ENCODE data around the gene OR3A3. TPM values are rescaled to one million over a fixed set of nuclear protein-coding genes. Genes with fewer than 3 reads are reported as not detected.
"Not testable (repeated sequence)": the region's sequence is repeated elsewhere in the genome, so short reads cannot be mapped to it uniquely, and the experiment has no call there.

The OR3A3 gene
- total and polyA plus RNA-seq, 4 donors, result not detected

GRCh38 chr17:3401786-3402185 lies 9.4 kb upstream of the OR3A3 start:
- Histone ChIP-seq H3K36me3 (ENCODE audit: control insufficient read depth in 1 of 2, insufficient read depth in 2 of 2, low read length in 1 of 2) (no peaks in the 10 kb centered on the region), H3K4me3 (ENCODE audit: low read length in 2 of 2) (no peak overlapping the region), H3K9me3 (ENCODE audit: control insufficient read depth, low read length) (peaks cover 4% of the 10 kb centered on the region), H3K4me1 (ENCODE audit: control insufficient read depth in 1 of 2, insufficient read depth in 2 of 2, low read length in 2 of 2) (no peaks in the 10 kb centered on the region), H3K27ac (ENCODE audit: low read depth in 1 of 2, low read length in 2 of 2) (no peak overlapping the region), H3K27me3 (ENCODE audit: control insufficient read depth in 1 of 2, insufficient read depth in 2 of 2, low read length in 1 of 2) (no peaks in the 10 kb centered on the region)
- 54 to 56% methylated on average over 2 of the region's 2 CpGs for WGBS, 2 donors
- ATAC-seq (ENCODE audit: low FRiP score) (no peak), DNase-seq (no peak)
- intact Hi-C loops (cut with DNase I), result no loop called here

DNA sequence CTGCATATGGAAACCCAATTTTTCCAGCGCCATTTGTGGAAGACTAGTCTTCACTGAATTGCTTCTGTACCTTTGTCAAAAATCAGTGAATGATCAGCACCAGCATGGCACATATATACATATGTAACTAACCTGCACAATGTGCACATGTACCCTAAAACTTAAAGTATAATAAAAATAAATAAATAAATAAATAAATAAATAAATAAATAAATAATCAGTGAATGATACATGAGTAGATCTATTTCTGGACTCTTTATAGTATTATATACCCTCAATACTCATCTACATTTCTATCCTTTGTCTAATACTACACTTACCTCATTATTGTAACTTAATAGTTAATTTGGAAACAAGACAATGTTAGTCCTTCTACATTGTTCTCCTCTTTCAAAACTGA lies 7.3 kb upstream of the OR3A3 start:
- H3K9me3 ChIP-seq (ENCODE audit: control insufficient read depth, low read length); H3K4me1 ChIP-seq (ENCODE audit: control insufficient read depth in 1 of 2, insufficient read depth in 2 of 2, low read length in 2 of 2); H3K27me3 ChIP-seq (ENCODE audit: control insufficient read depth in 1 of 2, insufficient read depth in 2 of 2, low read length in 1 of 2); intact Hi-C loops (cut with DNase I); H3K36me3 ChIP-seq (ENCODE audit: control insufficient read depth in 1 of 2, insufficient read depth in 2 of 2, low read length in 1 of 2); DNase-seq; H3K27ac ChIP-seq (ENCODE audit: low read depth in 1 of 2, low read length in 2 of 2); ATAC-seq (ENCODE audit: low FRiP score); H3K4me3 ChIP-seq (ENCODE audit: low read length in 2 of 2): not testable (repeated sequence)
- WGBS, 2 donors, result 60 to 73% methylated on average over 1 of the region's 1 CpG

DNA sequence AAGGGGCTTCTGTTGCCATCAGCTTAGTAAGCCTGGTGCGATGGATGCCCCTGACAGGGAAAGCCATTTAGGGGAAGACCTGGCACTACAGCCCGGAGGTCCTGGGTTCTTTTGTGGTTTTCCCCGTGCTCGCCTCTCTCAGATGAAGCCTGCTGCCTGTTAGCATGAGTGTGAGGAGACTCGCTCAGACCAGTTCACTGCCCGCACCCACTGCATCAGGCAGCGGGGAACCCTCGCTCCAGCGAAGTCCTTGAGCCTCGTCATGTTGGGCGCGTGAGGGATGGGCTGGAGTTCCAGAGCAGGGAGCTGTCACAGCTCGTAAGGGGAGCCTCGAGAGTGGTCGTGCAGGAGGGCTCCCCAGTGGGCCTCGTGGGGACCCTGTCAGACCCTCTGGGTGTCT lies 1.0 kb downstream of the OR3A3 start:
- WGBS, 2 donors, result 64 to 76% methylated on average over 3 to 5 of the region's 16 CpGs
- H3K36me3 ChIP-seq (ENCODE audit: control insufficient read depth in 1 of 2, insufficient read depth in 2 of 2, low read length in 1 of 2); intact Hi-C loops (cut with DNase I); H3K27ac ChIP-seq (ENCODE audit: low read depth in 1 of 2, low read length in 2 of 2); ATAC-seq (ENCODE audit: low FRiP score); H3K4me1 ChIP-seq (ENCODE audit: control insufficient read depth in 1 of 2, insufficient read depth in 2 of 2, low read length in 2 of 2); H3K27me3 ChIP-seq (ENCODE audit: control insufficient read depth in 1 of 2, insufficient read depth in 2 of 2, low read length in 1 of 2); DNase-seq; H3K9me3 ChIP-seq (ENCODE audit: control insufficient read depth, low read length); H3K4me3 ChIP-seq (ENCODE audit: low read length in 2 of 2): not testable (repeated sequence)

GRCh38 chr17:3415610-3416009 lies 4.4 kb downstream of the OR3A3 start:
- Histone ChIP-seq H3K9me3 (ENCODE audit: control insufficient read depth, low read length) (peaks cover 2% of the 10 kb centered on the region), H3K4me3 (ENCODE audit: low read length in 2 of 2) (no peak overlapping the region), H3K27ac (ENCODE audit: low read depth in 1 of 2, low read length in 2 of 2) (no peak overlapping the region), H3K36me3 (ENCODE audit: control insufficient read depth in 1 of 2, insufficient read depth in 2 of 2, low read length in 1 of 2) (no peaks in the 10 kb centered on the region), H3K27me3 (ENCODE audit: control insufficient read depth in 1 of 2, insufficient read depth in 2 of 2, low read length in 1 of 2) (no peaks in the 10 kb centered on the region), H3K4me1 (ENCODE audit: control insufficient read depth in 1 of 2, insufficient read depth in 2 of 2, low read length in 2 of 2) (no peaks in the 10 kb centered on the region)
- ATAC-seq (ENCODE audit: low FRiP score) (no peak), DNase-seq (no peak)
- intact Hi-C loops (cut with DNase I), result no loop called here
- 77 to 82% methylated on average over 5 of the region's 5 CpGs for WGBS, 2 donors

DNA sequence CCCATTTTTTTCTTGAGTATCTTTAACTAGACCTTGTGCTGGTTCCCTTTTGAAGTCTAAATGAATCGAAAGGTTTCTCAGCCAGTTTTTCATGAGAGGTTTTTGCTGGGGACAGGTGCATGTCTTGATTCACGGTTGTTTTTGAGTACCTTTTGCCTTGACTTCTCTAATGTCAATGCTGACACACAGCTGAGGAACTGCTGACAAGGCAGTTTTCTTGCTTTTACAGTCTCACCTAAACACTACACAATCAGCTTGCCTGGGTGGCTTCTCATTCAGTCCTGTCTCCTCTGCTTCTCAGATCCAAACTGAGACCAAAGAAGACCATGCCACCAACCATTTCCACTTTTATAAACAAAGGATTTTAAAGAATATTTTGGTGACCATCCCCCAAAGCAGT lies 7.1 kb downstream of the OR3A3 start:
- no peak for ATAC-seq (ENCODE audit: low FRiP score)
- no peaks in the 10 kb centered on the region for H3K4me1 ChIP-seq (ENCODE audit: control insufficient read depth in 1 of 2, insufficient read depth in 2 of 2, low read length in 2 of 2)
- no peak overlapping the region for H3K4me3 ChIP-seq (ENCODE audit: low read length in 2 of 2)
- WGBS, 2 donors, result 51 to 54% methylated on average over 2 of the region's 2 CpGs
- H3K36me3 ChIP-seq (ENCODE audit: control insufficient read depth in 1 of 2, insufficient read depth in 2 of 2, low read length in 1 of 2), result no peaks in the 10 kb centered on the region
- no peaks in the 10 kb centered on the region for H3K27me3 ChIP-seq (ENCODE audit: control insufficient read depth in 1 of 2, insufficient read depth in 2 of 2, low read length in 1 of 2)
- intact Hi-C loops (cut with DNase I), result no loop called here
- DNase-seq, result no peak
- peaks cover 5% of the 10 kb centered on the region for H3K9me3 ChIP-seq (ENCODE audit: control insufficient read depth, low read length)
- H3K27ac ChIP-seq (ENCODE audit: low read depth in 1 of 2, low read length in 2 of 2), result no peak overlapping the region

GRCh38 chr17:3433215-3433614 lies 22.0 kb downstream of the OR3A3 start:
- H3K36me3 ChIP-seq (ENCODE audit: control insufficient read depth in 1 of 2, insufficient read depth in 2 of 2, low read length in 1 of 2); intact Hi-C loops (cut with DNase I); ATAC-seq (ENCODE audit: low FRiP score); H3K9me3 ChIP-seq (ENCODE audit: control insufficient read depth, low read length); H3K4me1 ChIP-seq (ENCODE audit: control insufficient read depth in 1 of 2, insufficient read depth in 2 of 2, low read length in 2 of 2); H3K27me3 ChIP-seq (ENCODE audit: control insufficient read depth in 1 of 2, insufficient read depth in 2 of 2, low read length in 1 of 2); H3K4me3 ChIP-seq (ENCODE audit: low read length in 2 of 2); H3K27ac ChIP-seq (ENCODE audit: low read depth in 1 of 2, low read length in 2 of 2): not testable (repeated sequence)
- DNase-seq, result peak in 1 of 2 donors; percentile 60
- WGBS, 2 donors, result 32 to 34% methylated on average over 7 of the region's 7 CpGs

DNA sequence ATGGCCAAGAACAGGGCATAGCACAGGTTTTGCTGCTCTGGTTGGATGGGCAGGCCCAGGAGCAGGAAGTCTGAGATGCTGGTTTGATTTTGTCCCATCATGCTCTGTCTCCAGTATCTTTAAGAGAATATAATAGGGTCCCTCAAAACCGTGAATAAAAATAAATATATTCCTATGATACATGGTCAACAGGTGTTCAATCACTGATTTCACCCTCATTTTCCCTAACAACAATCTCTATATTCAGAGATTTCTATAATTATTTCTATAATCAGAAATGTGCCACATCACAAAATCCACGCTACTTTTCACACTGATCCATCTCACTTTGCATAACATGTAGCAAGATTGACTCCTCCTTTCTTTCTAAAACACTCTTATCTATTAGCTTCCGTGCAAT lies 22.6 kb downstream of the OR3A3 start, which contains the start of gene OR1E2:
Gene OR1E2 (minus strand): TSS at position 101 of the 400 bp plus-strand sequence. CDS start 0 bp downstream, at position 101.
- DNase-seq (no peak), ATAC-seq (ENCODE audit: low FRiP score) (no peak)
- Histone ChIP-seq H3K27me3 (ENCODE audit: control insufficient read depth in 1 of 2, insufficient read depth in 2 of 2, low read length in 1 of 2) (no peaks in the 10 kb centered on the region), H3K9me3 (ENCODE audit: control insufficient read depth, low read length) (peaks cover 3% of the 10 kb centered on the region), H3K27ac (ENCODE audit: low read depth in 1 of 2, low read length in 2 of 2) (no peak within 1 kb of the TSS), H3K4me3 (ENCODE audit: low read length in 2 of 2) (no peak within 1 kb of the TSS), H3K4me1 (ENCODE audit: control insufficient read depth in 1 of 2, insufficient read depth in 2 of 2, low read length in 2 of 2) (no peaks in the 10 kb centered on the region), H3K36me3 (ENCODE audit: control insufficient read depth in 1 of 2, insufficient read depth in 2 of 2, low read length in 1 of 2) (no peaks in the 10 kb centered on the region)
- WGBS, 2 donors, result 71 to 72% methylated on average over 3 of the region's 3 CpGs
- intact Hi-C loops (cut with DNase I), result no loop called here

DNA sequence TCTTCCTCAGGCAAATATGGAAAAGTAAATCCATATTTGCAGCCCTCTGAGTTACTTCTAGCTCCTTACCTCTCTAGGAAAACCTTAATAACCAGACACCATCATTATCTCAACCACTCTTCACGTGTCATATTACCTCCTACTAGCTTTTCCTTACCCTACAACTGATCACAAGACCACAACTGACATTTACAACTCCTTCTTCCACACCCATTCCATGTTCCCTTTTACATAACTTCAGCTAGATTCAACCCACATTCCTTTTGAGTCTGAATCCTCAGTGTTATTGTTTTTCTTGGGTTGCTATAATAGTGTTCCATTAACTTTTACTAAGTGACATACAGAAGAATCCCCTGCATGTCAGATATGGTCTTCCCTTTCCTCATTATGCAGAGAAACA lies 27.2 kb downstream of the OR3A3 start:
- DNase-seq (no peak), ATAC-seq (ENCODE audit: low FRiP score) (no peak)
- H3K4me1 ChIP-seq (ENCODE audit: control insufficient read depth in 1 of 2, insufficient read depth in 2 of 2, low read length in 2 of 2), result no peaks in the 10 kb centered on the region
- no peak overlapping the region for H3K4me3 ChIP-seq (ENCODE audit: low read length in 2 of 2)
- H3K36me3 ChIP-seq (ENCODE audit: control insufficient read depth in 1 of 2, insufficient read depth in 2 of 2, low read length in 1 of 2), result no peaks in the 10 kb centered on the region
- no peak overlapping the region for H3K27ac ChIP-seq (ENCODE audit: low read depth in 1 of 2, low read length in 2 of 2)
- H3K27me3 ChIP-seq (ENCODE audit: control insufficient read depth in 1 of 2, insufficient read depth in 2 of 2, low read length in 1 of 2), result no peaks in the 10 kb centered on the region
- H3K9me3 ChIP-seq (ENCODE audit: control insufficient read depth, low read length), result peaks cover 2% of the 10 kb centered on the region
- WGBS, 2 donors, result 54 to 77% methylated on average over 1 of the region's 1 CpG
- intact Hi-C loops (cut with DNase I), result no loop called here

- Histone ChIP-seq H3K27me3 (ENCODE audit: control insufficient read depth in 1 of 2, insufficient read depth in 2 of 2, low read length in 1 of 2) (no peaks in the 10 kb centered on the region), H3K4me3 (ENCODE audit: low read length in 2 of 2) (no peak overlapping the region), H3K9me3 (ENCODE audit: control insufficient read depth, low read length) (peaks cover 2% of the 10 kb centered on the region), H3K27ac (ENCODE audit: low read depth in 1 of 2, low read length in 2 of 2) (no peak overlapping the region), H3K4me1 (ENCODE audit: control insufficient read depth in 1 of 2, insufficient read depth in 2 of 2, low read length in 2 of 2) (no peaks in the 10 kb centered on the region), H3K36me3 (ENCODE audit: control insufficient read depth in 1 of 2, insufficient read depth in 2 of 2, low read length in 1 of 2) (no peaks in the 10 kb centered on the region)
- no peak for DNase-seq
- WGBS, 2 donors, result 56 to 61% methylated on average over 2 of the region's 2 CpGs
- no peak for ATAC-seq (ENCODE audit: low FRiP score)
- intact Hi-C loops (cut with DNase I), result no loop called here
Measured at GRCh38 chr17:3440451-3440850, 29.3 kb downstream of the OR3A3 start.
